ENCODE data around the gene ZNF610.

- TF ChIP-seq POLR2A (IDR thresholded peaks at IDR 0.05; ENCODE audit: low read length) (no peak), EHMT2 (IDR thresholded peaks at IDR 0.05; ENCODE audit: low read depth) (no peak), CTCF (IDR thresholded peaks at IDR 0.05) (no peak), RAD21 (conservative IDR thresholded peaks at IDR 0.05 in 1 of 2, IDR thresholded peaks at IDR 0.05 in 1 of 2) (no peak), KDM5A (IDR thresholded peaks at IDR 0.05) (no peak), REST (IDR thresholded peaks at IDR 0.05) (no peak), POLR2AphosphoS2 (conservative IDR thresholded peaks at IDR 0.05; ENCODE audit: low read length) (no peak), EP300 (IDR thresholded peaks at IDR 0.05) (no peak)
These were observed 49.8 kb upstream of the ZNF610 start for GRCh38 chr19:52286256-52286655.

Data from A549 (cell line).